NCI-H510A treated with DMSO at 0.1 percent for 48 hours (cell line): ENCODE data around the gene CXorf66.
"Not testable (repeated sequence)": the region's sequence is repeated elsewhere in the genome, so short reads cannot be mapped to it uniquely, and the experiment has no call there.

Source experiments
- DNase-seq: peaks from one replicate; lab custom pipeline; 2025; lab: John Stamatoyannopoulos, UW

Gene CXorf66, protein sequence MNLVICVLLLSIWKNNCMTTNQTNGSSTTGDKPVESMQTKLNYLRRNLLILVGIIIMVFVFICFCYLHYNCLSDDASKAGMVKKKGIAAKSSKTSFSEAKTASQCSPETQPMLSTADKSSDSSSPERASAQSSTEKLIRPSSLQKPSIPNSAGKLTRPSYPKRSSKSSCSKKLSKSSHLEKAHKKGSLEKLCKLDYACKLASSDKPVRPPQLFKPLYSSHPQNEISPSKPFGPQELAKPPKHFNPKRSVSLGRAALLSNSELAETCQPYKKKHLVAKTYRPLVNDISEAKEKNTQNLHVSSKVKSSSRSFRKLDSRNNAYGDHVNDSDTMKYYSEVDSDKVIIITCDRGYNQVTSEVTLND

DNA sequence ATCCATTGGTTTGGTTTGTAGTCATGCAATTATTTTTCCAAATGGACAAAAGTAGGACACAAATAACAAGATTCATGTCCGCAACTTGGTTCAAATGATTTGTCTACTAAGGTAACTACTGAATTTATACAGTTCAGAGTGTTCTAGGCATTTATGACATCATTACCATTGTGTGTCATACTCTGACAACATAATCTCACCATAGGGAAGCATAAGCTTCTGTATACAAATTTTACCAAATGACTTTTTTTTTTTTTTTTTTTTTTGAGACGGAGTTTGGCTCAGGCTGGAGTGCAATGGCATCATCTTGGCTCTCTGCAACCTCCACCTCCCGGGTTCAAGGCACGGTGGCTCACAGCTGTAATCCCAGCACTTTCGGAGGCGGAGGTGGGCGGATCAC is at the start of gene CXorf66:
Gene CXorf66 (minus strand): TSS at position 101 of the 400 bp plus-strand sequence. CDS start 25 bp downstream, at position 76.
- DNase-seq: no peak

DNA sequence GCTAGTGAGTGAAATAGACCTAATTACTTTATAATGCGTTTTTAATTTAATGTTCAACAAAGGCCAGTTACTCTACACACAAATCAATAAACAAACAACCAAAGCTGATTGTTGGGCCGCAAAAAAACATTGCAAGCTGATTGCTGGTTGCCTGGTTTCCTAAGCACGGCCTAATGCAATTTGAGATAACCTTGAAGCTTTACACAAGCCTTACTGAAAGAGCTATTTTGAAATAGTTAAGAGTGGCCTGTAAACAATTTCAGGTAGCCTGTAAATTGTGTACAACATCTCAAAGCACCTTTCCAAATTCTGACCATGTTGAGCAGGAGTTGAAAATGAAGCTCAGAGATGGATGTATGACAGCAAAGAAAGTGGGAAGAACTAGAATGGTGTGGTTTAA is 17.5 kb upstream of the CXorf66 start:
- no peak for DNase-seq

DNA sequence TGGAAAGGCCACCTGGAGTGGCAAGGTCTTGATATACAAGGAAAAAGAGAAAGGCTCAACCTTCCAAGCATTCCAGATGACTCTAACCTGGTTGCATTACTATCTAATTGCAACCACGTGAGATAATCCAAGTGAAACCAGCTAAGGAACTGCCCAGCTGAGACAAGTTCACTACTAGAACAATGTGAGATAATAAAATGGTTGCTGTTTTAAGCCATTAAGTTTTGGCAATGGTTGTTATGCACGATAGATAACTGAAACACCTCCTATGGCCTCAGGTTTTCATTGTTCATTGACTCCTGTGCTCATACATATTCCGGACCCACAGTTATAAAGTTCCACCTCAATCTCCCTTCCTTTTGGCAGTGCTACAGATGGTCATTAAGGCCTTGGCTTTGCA is 9.2 kb upstream of the CXorf66 start:
- DNase-seq: no peak

DNA sequence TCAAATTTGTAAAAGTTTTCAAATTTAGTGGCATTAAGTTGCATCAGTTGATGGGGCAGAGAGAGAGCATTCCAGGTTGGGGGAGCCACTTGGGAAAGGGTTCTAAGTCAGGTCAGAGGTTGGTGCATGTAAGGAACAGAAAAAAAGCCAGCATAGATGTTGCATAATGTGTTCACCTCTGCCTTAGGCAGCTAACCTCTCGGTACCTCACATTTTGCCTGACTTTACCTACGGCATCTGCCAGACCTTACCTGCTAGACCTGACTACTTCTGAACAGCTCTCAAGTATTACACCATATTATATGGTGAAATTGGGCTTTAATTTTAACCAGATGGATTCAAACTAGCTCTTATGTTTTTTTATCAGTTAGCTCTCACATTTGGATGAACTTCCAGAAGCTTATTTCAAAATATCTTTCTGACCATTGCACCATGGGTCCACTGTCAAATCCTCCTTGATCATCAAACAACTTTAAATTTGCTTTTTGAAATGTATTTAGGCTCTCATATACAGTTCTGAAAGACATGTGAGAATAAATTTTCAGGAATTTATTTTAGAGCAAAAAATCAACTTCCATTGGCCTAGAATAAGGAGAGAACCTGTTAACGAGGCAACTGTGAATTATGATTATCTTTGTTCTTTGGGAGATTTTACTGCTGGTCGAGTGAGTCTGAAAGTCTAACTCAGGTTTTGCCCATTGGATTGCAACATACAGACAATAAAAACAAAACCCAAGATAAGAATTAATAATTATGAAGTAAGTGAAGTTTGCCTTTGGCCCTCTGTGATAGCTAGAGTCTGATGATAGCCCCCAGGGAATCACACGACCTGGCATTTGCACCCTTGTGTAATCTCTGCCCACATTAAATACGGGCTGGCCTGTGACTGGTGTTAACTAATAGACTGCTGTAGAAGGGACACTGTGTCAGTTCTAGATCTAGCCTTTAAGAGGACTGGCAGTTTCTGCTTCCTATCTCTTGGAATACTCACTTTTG is 7.6 kb upstream of the CXorf66 start:
- no peak for DNase-seq

DNA sequence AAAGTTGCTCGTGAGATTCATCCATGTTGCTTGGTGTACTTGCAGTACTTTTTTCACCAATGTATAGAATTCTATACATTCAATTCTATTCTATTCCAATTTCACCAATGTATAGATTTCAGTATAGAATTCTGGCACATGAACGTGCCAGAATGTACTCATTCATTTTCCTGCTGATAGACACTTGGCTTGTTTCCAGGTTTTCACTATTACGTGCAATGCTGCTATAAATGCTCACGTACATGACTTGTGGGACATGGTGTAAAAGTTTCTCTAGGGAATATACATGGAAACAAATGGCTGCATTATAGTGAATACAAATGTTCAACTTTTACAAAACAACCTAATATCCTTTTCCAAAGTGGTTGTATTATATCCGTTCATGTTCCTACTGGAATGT is 6.8 kb upstream of the CXorf66 start:
- no peak for DNase-seq

DNA sequence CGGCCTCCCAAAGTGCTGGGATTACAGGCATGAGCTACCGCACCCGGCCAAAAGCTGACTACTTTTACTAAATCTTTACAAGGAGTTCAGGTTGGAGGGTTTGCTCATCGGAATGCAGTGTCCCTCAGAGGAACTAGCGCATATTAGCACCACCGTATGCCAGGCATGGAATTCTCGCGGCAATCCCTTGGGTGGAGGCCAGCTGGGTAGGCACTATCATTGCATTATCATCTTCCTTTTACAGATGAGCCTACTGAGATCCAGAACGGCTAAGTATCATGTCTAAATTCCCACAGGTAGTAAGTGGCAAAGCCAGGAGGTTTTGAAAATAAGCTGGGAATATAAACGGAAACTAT is 6.1 kb upstream of the CXorf66 start:
- DNase-seq: no peak

DNA sequence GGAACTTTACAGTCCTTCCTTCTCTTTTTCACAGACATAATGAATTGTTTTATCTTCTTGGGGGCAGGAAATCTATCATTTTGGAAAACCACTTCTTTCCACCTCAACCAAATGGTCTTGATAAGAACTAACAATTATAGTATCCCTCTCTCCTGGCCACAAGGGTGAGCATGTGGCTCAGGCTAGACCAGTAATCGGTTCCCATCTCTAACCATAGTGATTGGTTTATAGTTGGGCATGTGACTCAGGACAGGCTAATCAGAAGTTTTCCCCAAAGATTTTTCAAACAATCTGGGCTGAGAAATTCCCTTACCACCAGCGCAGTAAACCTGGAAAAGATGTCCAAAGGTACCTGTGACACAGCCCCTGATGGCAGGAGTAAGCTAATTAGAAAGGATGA is 4.0 kb upstream of the CXorf66 start:
- DNase-seq: no peak

DNA sequence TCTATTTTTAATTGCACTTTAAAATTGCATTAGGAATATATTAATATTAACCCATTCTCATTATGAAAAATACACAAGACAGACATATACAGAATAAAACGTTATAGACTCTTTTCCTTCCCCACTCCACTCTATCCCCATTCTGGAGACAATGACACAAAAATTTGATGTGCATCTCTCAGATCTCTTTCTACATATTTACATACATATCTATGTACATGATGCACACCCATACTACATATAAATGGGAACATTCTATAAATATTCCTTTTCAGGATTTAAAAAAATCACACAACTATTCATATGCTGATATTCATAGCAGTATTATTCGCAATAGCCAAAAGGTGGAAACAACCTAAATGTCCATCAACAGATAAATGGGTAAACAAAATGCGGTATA is 2.4 kb upstream of the CXorf66 start:
- DNase-seq: no peak

DNA sequence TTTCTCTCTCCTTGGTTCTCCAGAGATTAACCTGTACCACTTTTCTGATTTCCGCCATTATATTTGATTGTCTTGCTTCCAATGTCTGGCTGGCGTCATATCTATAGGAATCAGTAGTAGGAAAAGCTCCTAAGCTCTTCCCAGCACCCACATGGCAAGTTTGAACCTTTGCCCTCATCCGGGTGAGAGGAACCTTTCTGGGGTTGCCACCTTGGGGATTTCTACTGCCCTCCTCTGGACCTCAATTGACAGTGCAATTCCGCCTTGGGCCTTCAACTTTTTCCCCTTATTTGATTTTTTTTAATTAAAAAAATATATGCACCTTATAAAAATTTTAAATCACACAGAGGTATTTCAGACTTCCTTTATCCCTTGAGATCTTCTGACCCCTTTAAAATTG is 2.0 kb upstream of the CXorf66 start:
- DNase-seq: no peak

DNA sequence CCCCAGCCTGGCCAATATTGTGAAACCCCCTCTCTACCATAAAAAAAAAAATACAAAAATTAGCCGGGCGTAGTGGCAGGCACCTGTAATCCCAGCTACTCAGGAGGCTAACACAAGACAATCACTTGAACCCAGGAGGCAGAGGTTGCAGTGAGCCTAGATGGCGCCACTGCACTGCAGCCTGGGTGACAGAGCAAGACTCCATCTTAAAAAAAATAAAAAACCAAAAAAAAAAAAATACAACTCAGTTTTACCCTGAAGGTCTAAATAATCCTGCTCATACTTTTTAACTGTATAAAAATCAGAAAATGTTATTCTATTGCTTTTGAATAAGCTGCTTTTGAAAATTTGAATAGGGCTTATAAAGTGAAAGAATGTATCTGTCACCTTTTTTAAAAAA is 838 bp upstream of the CXorf66 start:
- not testable (repeated sequence) for DNase-seq

DNA sequence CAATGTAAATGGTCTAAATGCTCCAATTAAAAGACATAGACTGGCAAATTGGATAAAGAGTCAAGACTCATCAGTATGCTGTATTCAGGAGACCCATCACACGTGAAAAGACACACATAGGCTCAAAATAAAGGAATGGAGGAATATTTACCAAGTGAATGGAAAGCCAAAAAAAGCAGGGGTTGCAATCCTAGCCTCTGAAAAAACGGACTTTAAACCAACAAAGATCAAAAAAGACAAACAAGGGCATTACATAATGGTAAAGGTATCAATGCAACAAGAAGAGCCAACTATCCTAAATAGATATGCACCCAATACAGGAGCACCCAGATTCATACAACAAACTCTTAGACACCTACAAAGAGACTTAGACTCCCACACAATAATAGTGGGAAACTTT is 4.2 kb downstream of the CXorf66 start:
- DNase-seq: not testable (repeated sequence)

DNA sequence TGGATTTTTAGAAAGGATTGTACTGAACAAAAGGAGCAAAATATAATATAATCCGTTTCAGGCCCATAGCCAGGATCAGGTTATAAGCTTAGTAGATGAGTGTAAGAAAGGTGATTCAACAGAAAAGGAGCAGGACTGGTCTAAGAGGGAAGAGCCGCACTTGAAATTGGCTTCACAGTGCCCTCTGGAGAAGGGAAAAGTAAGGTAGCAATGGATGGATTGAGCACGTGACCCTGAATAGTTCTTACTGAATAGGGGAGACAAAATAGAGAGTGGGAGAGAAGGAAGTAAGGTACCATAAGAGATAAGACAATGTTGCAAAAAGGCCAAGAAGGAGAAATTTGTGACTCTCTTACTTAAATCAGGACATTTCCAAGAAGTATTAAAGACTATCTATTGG is 15.6 kb downstream of the CXorf66 start:
- no peak for DNase-seq

DNA sequence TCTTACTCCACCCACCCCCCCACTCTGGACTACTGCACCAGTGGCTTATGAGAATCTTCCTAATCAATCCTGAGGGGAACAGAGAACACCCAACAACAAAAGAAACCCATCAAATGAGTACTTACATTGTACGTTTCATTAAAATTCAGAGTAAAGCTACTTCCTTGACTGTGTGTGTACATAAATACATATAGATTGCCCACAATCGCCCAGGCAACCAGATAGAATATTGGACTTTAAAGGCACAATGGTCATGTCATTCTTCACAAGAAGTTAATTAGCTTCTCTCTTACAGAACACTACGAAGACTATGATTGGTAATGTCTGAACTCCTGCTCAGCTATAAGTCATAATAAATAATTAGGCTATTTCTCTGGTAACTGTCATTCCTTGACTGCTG is 20.2 kb downstream of the CXorf66 start:
- no peak for DNase-seq

DNA sequence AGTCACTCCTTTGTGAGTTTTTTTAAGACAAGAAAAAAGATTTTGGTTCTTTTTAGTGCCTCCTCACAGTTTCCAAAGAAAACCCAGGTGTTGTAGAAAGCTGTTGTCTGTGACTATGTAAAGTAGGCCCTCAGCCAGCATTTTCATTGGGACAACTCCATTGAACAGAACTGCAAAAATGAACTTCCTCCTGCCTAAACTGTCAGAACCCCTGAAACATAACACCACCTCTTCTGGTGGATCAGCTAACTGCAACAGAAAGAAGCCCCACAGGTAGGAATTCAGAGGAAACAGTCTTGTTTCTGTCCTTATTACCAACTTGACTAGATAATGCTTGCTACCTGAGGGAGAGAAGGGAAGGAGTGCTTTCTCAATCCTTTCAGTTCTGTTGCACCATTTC is 29.1 kb downstream of the CXorf66 start:
- DNase-seq: no peak

DNA sequence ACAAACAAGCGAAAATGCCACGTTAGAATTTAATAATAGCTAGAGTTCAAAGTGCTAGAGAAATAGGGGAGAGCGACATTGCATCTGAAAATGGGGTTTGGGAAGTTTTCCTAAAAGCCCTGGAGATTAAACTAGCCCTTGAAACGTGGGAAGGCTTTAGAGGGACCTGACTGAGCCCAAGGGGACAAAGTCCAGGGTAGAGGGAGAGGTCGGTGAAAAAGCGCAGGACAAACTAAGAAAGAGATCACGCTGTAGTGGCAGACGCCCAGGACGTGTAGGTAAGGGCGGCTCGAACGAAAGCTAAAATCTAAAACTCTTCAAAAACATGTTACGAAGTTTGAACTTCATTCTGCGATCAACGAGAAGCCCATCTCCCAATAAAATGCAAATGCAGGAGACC is 31.4 kb downstream of the CXorf66 start:
- DNase-seq: no peak

DNA sequence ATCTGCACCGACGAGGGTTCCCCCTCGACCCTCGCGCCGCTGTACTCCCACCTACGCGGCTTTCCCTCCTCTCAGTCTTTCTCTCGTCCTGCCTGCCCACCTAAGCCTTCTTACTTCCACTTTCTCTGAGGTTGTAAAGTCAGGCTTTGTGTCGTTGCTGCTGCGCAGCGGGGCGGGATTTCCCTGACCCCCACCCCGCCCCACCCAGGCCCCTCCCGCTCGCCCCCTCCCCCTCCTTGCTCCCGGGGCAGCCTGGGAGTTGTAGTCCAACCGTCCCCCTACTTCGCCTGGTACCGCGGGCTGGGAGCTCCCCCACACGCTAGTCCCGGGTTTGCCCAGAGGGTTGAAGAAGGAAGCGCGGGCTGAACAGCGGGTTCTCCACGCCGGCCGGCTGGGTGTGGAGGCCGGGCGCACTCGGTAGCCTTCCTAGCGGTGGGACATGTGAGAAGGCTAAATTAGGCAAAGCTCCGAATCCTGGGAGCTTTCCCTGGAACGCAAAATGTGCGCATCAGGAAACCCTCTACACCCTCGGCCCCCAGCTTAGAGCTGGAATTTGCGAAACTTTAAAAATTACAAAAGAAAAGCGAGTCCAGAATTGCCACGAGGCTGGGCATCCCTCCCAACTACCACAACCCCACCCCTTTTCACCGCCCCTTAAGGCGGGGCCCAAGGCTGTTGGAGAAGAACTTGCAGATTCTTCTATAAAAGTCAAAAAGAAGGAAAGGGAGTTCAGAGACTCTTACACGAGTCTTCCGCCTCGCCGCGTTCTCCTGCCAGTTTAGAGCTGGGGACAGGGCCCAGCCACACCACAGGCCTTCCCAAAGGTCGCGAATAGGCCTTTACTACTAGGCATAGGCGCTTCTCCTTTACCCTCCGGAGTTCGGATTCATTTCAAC is 32.2 kb downstream of the CXorf66 start, which contains the start of gene ATP11C:
Gene ATP11C (minus strand): TSS at position 153 of the 896 bp plus-strand sequence. CDS start 1,011 bp downstream, outside the sequence.
- peak; percentile 55 for DNase-seq

DNA sequence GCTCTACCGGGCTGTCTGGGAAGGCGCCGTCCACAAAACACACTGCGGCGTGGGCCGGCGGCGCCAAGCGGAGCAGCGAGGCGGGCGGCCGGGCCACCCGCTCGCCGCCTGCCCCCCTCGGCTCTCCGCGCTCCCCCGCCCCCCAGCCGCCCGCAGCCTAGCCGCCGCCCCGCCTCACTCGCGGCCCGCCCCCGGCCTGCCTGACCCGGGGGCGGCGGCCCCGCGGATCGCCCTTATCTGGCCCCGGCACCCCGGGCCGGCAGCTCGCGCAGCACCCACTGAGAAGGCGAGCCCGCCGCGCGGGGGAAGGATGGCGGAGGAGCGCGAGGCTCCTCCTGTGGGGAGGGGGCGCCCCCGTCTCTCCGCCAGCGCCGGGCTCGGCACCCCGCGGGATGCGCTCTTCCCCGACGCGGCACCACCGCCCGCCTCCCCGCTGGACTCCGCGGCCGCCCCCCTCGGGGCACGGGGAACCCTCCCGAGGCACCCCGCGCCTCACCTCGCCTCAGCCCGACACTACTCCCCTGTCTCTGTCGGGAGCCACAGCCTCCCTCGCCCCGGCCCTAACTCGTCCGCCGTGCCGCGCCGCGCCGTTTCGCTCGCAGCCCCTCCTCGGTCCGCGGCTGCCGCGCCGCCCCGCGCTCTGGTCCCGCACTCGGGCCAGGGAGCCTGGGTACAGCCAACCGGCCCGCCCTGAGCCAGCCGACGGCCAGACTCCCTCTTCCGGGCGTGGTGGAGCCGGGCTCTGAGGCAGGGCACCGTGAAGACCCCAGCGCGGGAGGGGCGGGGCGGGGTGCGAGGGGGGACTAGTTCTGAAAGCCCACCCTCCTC is 33.0 kb downstream of the CXorf66 start:
- no peak for DNase-seq

DNA sequence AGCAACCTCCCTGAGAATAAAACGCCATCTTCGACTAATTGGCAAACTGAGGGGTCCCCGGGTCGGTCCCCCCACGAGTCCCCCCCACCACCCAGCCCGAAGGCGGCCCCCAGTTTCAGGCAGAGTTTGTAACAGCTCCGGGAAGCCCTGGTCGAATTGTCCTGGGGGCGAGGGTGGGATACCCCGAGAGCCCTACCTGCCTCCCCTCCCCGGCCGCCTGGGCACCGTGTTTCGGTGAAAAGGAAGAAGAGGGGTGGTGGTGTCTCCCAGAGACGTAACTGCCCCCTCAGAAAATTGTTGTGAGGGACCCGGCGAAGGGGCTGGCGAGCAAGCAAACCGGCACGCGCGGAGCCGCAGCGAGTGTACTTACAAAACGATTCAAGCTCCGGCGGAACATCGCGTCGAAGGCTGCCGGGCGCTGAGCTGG is 33.7 kb downstream of the CXorf66 start:
- no peak for DNase-seq

DNA sequence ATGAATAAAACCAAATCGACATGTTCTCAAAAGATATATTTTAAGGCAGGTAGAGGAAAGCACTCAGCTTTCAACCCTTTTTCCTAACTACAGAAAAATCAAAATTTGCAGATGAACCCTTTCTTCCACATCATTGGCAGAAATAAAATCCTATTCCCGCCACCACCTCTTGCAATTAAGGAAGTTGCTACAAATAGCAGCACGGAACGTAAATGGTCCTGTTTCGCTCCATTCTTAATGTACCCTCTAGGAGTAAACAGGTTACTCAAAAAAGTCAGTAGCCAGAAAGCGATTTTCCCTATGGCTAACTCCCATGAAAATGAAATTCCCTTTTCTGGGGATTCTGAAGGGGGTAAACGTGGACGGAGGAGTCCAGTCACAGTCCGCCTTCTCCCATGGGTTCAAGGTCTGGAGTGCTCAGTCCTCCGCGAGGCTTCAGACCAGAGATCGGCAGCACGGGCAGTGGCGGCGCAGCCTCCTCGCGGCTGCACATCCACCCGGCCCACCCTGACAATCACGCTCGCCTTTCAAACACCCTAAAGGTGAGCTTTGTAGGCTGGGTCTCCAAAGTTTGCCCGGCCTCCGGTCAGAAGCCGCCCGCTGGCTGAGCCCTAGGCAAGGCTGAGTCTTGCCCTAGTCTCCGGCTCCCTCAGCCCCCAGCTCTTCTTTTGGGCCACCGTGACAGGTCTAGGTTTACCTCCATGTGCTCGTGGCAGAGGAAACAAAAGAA is 34.2 kb downstream of the CXorf66 start:
- peak; percentile 14 for DNase-seq

DNA sequence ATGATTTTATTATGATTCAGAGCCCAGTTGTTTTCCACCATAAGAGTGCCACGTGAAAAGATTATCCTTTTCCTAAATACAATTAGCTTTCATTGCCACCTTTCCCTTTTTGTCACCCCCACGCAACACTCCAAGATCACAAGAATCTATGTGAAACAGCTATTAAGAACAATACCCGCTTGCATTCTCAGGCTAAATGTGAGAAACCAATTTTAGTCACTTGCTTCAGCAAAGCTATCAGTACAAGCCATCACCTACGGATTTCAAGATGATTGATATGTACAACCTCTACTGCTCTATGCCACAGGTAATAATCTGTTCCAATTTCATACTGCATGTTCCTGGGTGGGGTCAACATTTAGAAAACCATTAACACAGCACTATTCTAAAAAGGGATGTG is 34.9 kb downstream of the CXorf66 start:
- DNase-seq: no peak
